ENCODE results near the gene NBR1.
"Not testable (repeated sequence)": the region's sequence is repeated elsewhere in the genome, so short reads cannot be mapped to it uniquely, and the experiment has no call there.

The NBR1 gene

DNA sequence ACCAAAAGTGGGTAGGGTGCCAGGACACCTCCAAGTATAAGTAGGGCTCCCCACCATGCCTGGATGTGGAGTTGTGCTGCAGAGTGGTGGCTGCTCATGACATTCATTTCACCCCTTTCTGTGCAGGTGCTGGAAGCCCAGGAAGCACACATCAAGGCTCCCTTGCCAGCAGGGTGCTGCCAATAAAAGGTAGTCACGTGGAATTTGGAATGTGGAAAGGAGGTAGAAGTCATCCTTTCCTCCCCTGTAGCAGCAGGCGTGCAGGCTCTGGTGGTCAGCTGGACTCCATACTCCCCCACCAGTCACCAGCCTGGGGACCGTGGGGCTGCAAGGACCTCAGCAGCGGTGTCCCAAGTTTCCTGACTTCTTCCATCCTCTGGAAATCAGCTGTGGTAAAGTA is 32.5 kb upstream of the NBR1 start:
- H3K4me3 Mint-ChIP-seq; H3K27me3 Mint-ChIP-seq (ENCODE audit: low read depth); H3K27ac Mint-ChIP-seq; DNase-seq (ENCODE audit: low spot score); H3K9me3 Mint-ChIP-seq: not testable (repeated sequence)
- peaks cover 12% of the 10 kb centered on the region for H3K4me1 Mint-ChIP-seq (ENCODE audit: low read depth)
- peaks cover 18% of the 10 kb centered on the region for H3K36me3 Mint-ChIP-seq (ENCODE audit: low read depth)

- H3K27ac Mint-ChIP-seq: no peak overlapping the region
- H3K4me1 Mint-ChIP-seq (ENCODE audit: low read depth): peaks cover 12% of the 10 kb centered on the region
- no peaks in the 10 kb centered on the region for H3K9me3 Mint-ChIP-seq
- H3K36me3 Mint-ChIP-seq (ENCODE audit: low read depth): peaks cover 3% of the 10 kb centered on the region
- H3K4me3 Mint-ChIP-seq: no peak overlapping the region
- no peaks in the 10 kb centered on the region for H3K27me3 Mint-ChIP-seq (ENCODE audit: low read depth)
- no peak for DNase-seq (ENCODE audit: low spot score)
Measured at GRCh38 chr17:43140396-43141332, 30.4 kb upstream of the NBR1 start.

DNA sequence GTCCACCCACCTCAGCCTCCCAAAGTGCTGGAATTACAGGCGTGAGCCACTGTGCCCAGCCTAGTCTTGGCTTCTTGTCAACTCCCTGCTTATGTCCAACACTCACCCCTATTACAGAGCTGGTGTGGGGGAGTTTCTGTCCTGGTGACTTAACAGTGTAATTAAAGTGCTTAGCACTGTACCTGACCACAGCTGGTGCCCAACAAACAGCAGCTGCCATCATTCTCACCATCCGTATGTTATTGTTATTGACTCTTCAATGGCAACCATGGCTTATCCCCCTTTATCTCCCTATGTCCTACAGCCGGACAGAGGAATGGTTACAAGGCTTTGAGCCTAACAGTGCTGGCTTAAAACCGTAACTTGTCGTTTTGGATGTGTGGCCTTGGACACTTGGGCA is 28.9 kb upstream of the NBR1 start:
- no peak overlapping the region for H3K27ac Mint-ChIP-seq

DNA sequence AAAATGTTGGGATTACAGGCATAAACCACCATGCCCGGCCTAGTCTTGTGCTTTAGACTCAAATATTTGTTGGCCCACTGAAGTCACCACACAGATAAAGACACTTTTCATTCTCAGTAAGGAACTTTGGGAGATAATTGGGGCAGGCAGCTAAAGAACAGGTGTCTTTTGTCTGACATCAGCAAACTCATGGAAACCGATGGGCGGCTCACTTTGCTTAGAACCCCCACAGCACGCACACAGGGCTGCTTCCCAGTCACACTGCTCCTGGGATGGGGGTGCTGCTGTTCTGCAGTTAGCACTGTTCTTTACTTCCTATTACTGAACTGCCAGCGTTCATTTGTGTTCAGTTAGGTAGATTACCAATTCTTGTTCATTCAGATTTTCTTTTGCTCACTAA is 27.8 kb upstream of the NBR1 start:
- H3K27ac Mint-ChIP-seq: no peak overlapping the region
- H3K4me3 Mint-ChIP-seq: no peak overlapping the region
- DNase-seq (ENCODE audit: low spot score): no peak
- peaks cover 5% of the 10 kb centered on the region for H3K36me3 Mint-ChIP-seq (ENCODE audit: low read depth)
- H3K9me3 Mint-ChIP-seq: no peaks in the 10 kb centered on the region
- H3K27me3 Mint-ChIP-seq (ENCODE audit: low read depth): no peaks in the 10 kb centered on the region
- no peaks in the 10 kb centered on the region for H3K4me1 Mint-ChIP-seq (ENCODE audit: low read depth)

More for the DNA sequence above, 28.9 kb upstream of the NBR1 start:
- Mint-ChIP-seq H3K36me3 (ENCODE audit: low read depth) (peaks cover 4% of the 10 kb centered on the region), H3K9me3 (no peaks in the 10 kb centered on the region), H3K4me1 (ENCODE audit: low read depth) (no peaks in the 10 kb centered on the region), H3K4me3 (no peak overlapping the region), H3K27me3 (ENCODE audit: low read depth) (no peaks in the 10 kb centered on the region)
- DNase-seq (ENCODE audit: low spot score): no peak

DNA sequence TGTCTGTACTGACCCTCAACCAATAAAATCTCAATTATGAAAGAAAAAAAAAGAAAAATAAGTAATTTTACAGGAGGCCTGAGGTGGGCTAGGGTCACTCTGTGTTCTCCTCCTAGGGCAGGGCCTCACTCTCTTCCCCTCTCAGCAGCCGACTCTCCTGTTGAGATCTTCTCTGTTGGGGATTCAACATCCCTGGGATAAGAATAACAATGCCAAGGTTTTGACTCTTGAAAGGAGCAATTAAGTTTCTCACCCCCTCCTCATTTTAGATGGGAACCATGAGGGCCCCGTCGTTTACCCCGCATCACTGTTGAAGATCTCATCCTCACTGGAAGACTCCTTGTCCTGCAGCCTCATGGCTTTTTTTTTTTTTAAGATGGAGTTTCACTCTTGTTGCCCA is 24.4 kb upstream of the NBR1 start:
- H3K4me1 Mint-ChIP-seq (ENCODE audit: low read depth): no peaks in the 10 kb centered on the region
- H3K27me3 Mint-ChIP-seq (ENCODE audit: low read depth): no peaks in the 10 kb centered on the region
- no peaks in the 10 kb centered on the region for H3K9me3 Mint-ChIP-seq
- H3K36me3 Mint-ChIP-seq (ENCODE audit: low read depth): peaks cover 9% of the 10 kb centered on the region
- no peak overlapping the region for H3K27ac Mint-ChIP-seq
- no peak overlapping the region for H3K4me3 Mint-ChIP-seq
- DNase-seq (ENCODE audit: low spot score): no peak

DNA sequence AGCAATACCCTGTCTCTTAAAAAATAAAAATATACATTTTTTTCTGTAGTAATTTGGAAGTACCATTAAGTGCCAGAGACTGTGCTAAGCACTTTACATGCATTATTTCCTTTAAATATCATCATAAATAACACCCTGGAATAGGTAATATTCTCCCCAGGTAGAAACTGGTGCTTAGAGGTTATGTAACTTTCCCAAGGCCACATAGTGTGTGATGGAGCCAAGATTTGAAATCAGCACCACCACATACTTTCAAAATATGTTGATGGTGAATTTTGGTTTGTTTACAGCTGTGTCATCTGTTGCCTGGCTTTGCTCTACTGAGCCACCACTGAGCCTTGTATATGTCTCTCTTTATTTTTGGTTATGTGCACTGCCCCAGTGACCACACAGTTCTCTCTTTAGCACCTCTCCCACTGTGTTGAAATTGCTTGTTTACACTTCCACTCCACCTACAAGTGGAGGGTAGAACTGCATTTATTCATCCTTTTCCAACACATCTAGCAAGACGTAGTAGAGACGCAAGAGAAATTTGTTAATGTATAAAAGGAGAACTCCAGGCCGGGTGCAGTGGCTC is 19.0 kb upstream of the NBR1 start:
- H3K9me3 Mint-ChIP-seq: peaks cover 8% of the 10 kb centered on the region
- no peaks in the 10 kb centered on the region for H3K27me3 Mint-ChIP-seq (ENCODE audit: low read depth)
- no peaks in the 10 kb centered on the region for H3K4me1 Mint-ChIP-seq (ENCODE audit: low read depth)
- no peak for DNase-seq (ENCODE audit: low spot score)
- H3K4me3 Mint-ChIP-seq: no peak overlapping the region
- H3K36me3 Mint-ChIP-seq (ENCODE audit: low read depth): peaks cover 12% of the 10 kb centered on the region
- H3K27ac Mint-ChIP-seq: no peak overlapping the region

DNA sequence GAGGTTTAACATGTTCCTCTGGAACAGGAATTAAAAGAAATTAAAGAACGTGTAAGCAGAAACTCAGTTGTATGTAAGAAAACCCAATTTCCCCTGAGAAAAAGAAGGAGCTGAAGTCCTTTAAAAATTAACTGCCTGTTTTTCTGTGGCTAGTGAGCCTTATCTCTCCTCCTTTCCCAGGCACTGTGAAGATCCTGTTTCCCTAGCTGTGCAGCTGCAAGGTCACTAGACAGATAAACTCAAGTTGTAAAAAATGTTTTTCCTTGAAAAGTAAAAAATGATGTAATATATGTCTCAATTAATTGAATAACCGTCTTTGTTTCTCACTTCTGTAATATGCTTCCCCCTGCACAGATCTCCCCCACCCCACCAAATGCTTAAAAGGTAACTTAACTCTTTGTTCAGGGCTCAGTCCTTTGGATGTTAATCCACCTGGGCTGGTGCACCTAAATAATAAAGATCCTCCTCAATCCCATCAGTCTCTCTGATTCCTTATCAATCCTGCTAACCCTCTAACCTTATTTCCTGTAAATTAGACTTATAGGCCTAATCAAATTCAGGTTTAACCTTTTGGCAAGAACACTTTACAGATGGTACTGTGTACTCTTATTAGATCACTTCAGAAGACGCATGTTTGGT is 17.7 kb upstream of the NBR1 start:
- DNase-seq (ENCODE audit: low spot score); H3K4me3 Mint-ChIP-seq; H3K27me3 Mint-ChIP-seq (ENCODE audit: low read depth); H3K27ac Mint-ChIP-seq; H3K4me1 Mint-ChIP-seq (ENCODE audit: low read depth); H3K9me3 Mint-ChIP-seq: not testable (repeated sequence)
- peaks cover 10% of the 10 kb centered on the region for H3K36me3 Mint-ChIP-seq (ENCODE audit: low read depth)

GRCh38 chr17:43155666-43156065 is 15.3 kb upstream of the NBR1 start:
- Mint-ChIP-seq H3K27me3 (ENCODE audit: low read depth) (no peaks in the 10 kb centered on the region), H3K27ac (no peak overlapping the region), H3K36me3 (ENCODE audit: low read depth) (peaks cover 8% of the 10 kb centered on the region), H3K4me1 (ENCODE audit: low read depth) (no peaks in the 10 kb centered on the region), H3K4me3 (no peak overlapping the region), H3K9me3 (peaks cover 8% of the 10 kb centered on the region)
- DNase-seq (ENCODE audit: low spot score): no peak

- not testable (repeated sequence) for H3K27me3 Mint-ChIP-seq (ENCODE audit: low read depth); H3K36me3 Mint-ChIP-seq (ENCODE audit: low read depth); H3K4me3 Mint-ChIP-seq; H3K4me1 Mint-ChIP-seq (ENCODE audit: low read depth); H3K27ac Mint-ChIP-seq; DNase-seq (ENCODE audit: low spot score); H3K9me3 Mint-ChIP-seq
Measured at GRCh38 chr17:43159232-43159631, 11.8 kb upstream of the NBR1 start.

DNA sequence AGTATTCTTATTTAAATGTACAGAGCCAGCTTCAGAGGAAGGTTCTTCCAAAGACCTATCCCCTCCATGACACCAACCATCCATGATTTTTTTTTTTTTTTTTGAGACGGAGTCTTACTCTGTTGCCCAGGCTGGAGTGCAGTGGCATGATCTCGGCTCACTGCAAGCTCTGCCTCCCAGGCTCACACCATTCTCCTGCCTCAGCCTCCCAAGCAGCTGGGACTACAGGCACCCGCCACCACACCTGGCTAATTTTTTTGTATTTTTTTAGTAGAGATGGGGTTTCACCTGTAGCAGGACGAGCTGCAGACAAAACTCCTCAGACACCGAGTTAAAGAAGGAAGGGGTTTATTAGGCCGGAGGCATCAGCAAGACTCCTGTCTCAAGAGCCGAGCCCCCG is 11.1 kb upstream of the NBR1 start:
- H3K27me3 Mint-ChIP-seq (ENCODE audit: low read depth): not testable (repeated sequence)

DNA sequence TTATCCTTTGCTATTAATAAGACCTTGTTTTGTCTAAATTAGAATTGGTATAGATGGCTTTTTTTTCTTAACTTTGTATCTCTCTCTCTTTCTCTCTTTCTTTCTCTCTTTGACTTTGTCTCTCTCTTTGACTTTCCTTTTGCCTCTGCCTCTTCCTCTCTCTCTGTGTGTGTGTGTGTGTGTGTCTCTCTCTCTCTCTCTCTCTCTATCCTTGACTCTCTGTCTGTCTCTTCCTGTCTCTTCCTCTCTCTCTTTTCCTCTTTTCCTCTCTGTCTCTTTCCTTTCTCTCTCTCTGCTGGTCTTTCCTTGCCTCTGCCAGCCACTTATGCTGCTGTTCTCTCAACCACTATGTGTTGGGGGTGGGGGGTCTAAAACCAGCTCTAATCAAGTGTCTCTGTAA is 5.0 kb upstream of the NBR1 start:
- H3K9me3 Mint-ChIP-seq; H3K4me1 Mint-ChIP-seq (ENCODE audit: low read depth); H3K4me3 Mint-ChIP-seq; H3K36me3 Mint-ChIP-seq (ENCODE audit: low read depth); DNase-seq (ENCODE audit: low spot score); H3K27me3 Mint-ChIP-seq (ENCODE audit: low read depth): not testable (repeated sequence)
- H3K27ac Mint-ChIP-seq: peak overlapping the region; percentile 29

More for the DNA sequence above, 11.1 kb upstream of the NBR1 start:
- not testable (repeated sequence) for H3K36me3 Mint-ChIP-seq (ENCODE audit: low read depth); H3K4me1 Mint-ChIP-seq (ENCODE audit: low read depth); H3K9me3 Mint-ChIP-seq; H3K4me3 Mint-ChIP-seq; DNase-seq (ENCODE audit: low spot score); H3K27ac Mint-ChIP-seq

GRCh38 chr17:43169561-43170139 is 1.4 kb upstream of the NBR1 start:
- H3K36me3 Mint-ChIP-seq (ENCODE audit: low read depth): peaks cover 4% of the 10 kb centered on the region
- no peak overlapping the region for H3K27ac Mint-ChIP-seq
- no peaks in the 10 kb centered on the region for H3K27me3 Mint-ChIP-seq (ENCODE audit: low read depth)
- peaks cover 23% of the 10 kb centered on the region for H3K4me1 Mint-ChIP-seq (ENCODE audit: low read depth)
- H3K9me3 Mint-ChIP-seq: no peaks in the 10 kb centered on the region
- no peak overlapping the region for H3K4me3 Mint-ChIP-seq
- DNase-seq (ENCODE audit: low spot score): no peak

DNA sequence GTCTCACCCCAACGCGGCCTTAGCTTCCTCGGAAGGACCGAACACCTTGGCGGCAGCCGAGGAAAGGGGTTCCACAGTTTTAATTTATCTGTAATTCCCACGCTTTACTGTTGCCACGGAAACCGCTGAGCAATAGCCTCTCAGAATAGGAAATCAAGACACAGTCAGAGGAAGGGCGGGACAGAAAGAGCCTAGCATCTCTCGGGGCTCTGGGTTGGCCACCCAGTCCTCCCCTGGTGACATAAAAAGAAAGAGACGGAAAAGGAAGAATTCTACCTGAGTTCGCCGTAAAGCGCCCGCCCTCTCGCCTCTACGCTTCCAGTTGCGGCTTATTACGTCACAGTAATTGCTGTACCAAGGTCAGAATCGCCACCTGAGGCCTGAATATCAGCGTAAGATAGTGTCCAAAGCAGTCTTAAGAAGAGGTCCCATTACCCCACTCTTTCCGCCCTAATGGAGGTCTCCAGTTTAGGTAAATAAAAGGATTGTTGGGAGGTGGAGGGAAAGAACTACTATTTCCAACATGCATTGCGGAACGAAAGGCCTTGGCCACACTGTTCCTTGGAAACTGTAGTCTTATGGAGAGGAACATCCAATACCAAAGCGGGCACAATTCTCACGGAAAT is 761 bp upstream of the NBR1 start:
- no peaks in the 10 kb centered on the region for H3K27me3 Mint-ChIP-seq (ENCODE audit: low read depth)
- no peak overlapping the region for H3K27ac Mint-ChIP-seq
- H3K9me3 Mint-ChIP-seq: no peaks in the 10 kb centered on the region
- H3K36me3 Mint-ChIP-seq (ENCODE audit: low read depth): peaks cover 7% of the 10 kb centered on the region
- H3K4me3 Mint-ChIP-seq: no peak overlapping the region
- peak; percentile 91 for DNase-seq (ENCODE audit: low spot score)
- H3K4me1 Mint-ChIP-seq (ENCODE audit: low read depth): peaks cover 26% of the 10 kb centered on the region
